Liver (tissue), 3 donors: ENCODE measurements around the gene SPRED1.

Source experiments
- EGR1 ChIP-seq, 2 donors: IDR thresholded peaks; 2 replicates each; pipeline ENCODE4 v1.6.1; 2016 to 2018; ENCODE audit warnings: antibody characterized with exemption in 2 of 2, low read depth in 2 of 2
- FOXA1 ChIP-seq: IDR thresholded peaks from 2 replicates; pipeline ENCODE4 v1.6.1; 2016; ENCODE audit warnings: antibody characterized with exemption
- GABPA ChIP-seq, 2 donors: IDR thresholded peaks in 1 of 2; conservative IDR thresholded peaks in 1 of 2; 2 replicates each; pipeline ENCODE4 v1.6.1; 2016; ENCODE audit warnings: antibody characterized with exemption in 2 of 2, mild to moderate bottlenecking in 1 of 2, moderate library complexity in 1 of 2
- HNF4A ChIP-seq, 2 donors: conservative IDR thresholded peaks; 2 replicates each; pipeline ENCODE4 v1.6.1; 2016; ENCODE audit warnings: antibody characterized with exemption in 2 of 2, mild to moderate bottlenecking in 2 of 2
- JUND ChIP-seq, 2 donors: IDR thresholded peaks; 2 replicates each; pipeline ENCODE4 v1.6.1; 2016; ENCODE audit warnings: antibody characterized with exemption in 2 of 2
- RAD21 ChIP-seq, 2 donors: IDR thresholded peaks; 2 replicates each; pipeline ENCODE4 v1.6.1; 2016; ENCODE audit warnings: antibody characterized with exemption in 2 of 2, mild to moderate bottlenecking in 2 of 2
- SP1 ChIP-seq: IDR thresholded peaks from 2 replicates; pipeline ENCODE4 v1.6.1; 2018; ENCODE audit warnings: antibody characterized with exemption, mild to moderate bottlenecking
- TAF1 ChIP-seq: conservative IDR thresholded peaks from 2 replicates; pipeline ENCODE4 v1.6.1; 2016; ENCODE audit warnings: antibody characterized with exemption, mild to moderate bottlenecking
- YY1 ChIP-seq: IDR thresholded peaks from 2 replicates; pipeline ENCODE4 v1.6.1; 2016; ENCODE audit warnings: antibody characterized with exemption, mild to moderate bottlenecking
- TF ChIP-seq, protein P1 (sequence below): fragments of 150-350 bp; IDR thresholded peaks from 2 replicates; pipeline ENCODE4 v1.5.1; 2017; ENCODE audit warnings: improper control_type of control experiment, low read depth, low read length; ENCODE audit not compliant: missing input control
- TF ChIP-seq, protein P2 (sequence below): IDR thresholded peaks from 2 replicates; pipeline ENCODE4 v1.6.1; 2016; ENCODE audit warnings: antibody characterized with exemption
- TF ChIP-seq, protein P3 (sequence below): IDR thresholded peaks from 2 replicates; pipeline ENCODE4 v1.6.1; 2016; ENCODE audit warnings: antibody characterized with exemption
- TF ChIP-seq, protein P4 (sequence below): IDR thresholded peaks from 2 replicates; pipeline ENCODE4 v1.6.1; 2016; ENCODE audit warnings: antibody characterized with exemption, mild to moderate bottlenecking
- donor health status: healthy.
- donor health status: healthy.

GRCh38 chr15:38354315-38354929 is 101.8 kb downstream of the SPRED1 start:
- TF ChIP-seq YY1 (no peak), JUND (IDR thresholded peaks at IDR 0.05) (no peak), SP1 (no peak), TAF1 (no peak), HNF4A (conservative IDR thresholded peaks at IDR 0.05) (no peak), EGR1 (IDR thresholded peaks at IDR 0.05; ENCODE audit: low read depth in 2 of 2) (no peak), GABPA (IDR thresholded peaks at IDR 0.05 in 1 of 2, conservative IDR thresholded peaks at IDR 0.05 in 1 of 2) (no peak), RAD21 (IDR thresholded peaks at IDR 0.05) (peak; percentile 92 to 96), FOXA1 (no peak)
- TF ChIP-seq, protein P1, sequence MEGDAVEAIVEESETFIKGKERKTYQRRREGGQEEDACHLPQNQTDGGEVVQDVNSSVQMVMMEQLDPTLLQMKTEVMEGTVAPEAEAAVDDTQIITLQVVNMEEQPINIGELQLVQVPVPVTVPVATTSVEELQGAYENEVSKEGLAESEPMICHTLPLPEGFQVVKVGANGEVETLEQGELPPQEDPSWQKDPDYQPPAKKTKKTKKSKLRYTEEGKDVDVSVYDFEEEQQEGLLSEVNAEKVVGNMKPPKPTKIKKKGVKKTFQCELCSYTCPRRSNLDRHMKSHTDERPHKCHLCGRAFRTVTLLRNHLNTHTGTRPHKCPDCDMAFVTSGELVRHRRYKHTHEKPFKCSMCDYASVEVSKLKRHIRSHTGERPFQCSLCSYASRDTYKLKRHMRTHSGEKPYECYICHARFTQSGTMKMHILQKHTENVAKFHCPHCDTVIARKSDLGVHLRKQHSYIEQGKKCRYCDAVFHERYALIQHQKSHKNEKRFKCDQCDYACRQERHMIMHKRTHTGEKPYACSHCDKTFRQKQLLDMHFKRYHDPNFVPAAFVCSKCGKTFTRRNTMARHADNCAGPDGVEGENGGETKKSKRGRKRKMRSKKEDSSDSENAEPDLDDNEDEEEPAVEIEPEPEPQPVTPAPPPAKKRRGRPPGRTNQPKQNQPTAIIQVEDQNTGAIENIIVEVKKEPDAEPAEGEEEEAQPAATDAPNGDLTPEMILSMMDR: peak; percentile 80
- TF ChIP-seq, protein P2, sequence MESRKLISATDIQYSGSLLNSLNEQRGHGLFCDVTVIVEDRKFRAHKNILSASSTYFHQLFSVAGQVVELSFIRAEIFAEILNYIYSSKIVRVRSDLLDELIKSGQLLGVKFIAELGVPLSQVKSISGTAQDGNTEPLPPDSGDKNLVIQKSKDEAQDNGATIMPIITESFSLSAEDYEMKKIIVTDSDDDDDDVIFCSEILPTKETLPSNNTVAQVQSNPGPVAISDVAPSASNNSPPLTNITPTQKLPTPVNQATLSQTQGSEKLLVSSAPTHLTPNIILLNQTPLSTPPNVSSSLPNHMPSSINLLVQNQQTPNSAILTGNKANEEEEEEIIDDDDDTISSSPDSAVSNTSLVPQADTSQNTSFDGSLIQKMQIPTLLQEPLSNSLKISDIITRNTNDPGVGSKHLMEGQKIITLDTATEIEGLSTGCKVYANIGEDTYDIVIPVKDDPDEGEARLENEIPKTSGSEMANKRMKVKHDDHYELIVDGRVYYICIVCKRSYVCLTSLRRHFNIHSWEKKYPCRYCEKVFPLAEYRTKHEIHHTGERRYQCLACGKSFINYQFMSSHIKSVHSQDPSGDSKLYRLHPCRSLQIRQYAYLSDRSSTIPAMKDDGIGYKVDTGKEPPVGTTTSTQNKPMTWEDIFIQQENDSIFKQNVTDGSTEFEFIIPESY: no peak
- TF ChIP-seq, protein P3, sequence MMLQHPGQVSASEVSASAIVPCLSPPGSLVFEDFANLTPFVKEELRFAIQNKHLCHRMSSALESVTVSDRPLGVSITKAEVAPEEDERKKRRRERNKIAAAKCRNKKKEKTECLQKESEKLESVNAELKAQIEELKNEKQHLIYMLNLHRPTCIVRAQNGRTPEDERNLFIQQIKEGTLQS: no peak
- TF ChIP-seq, protein P4, sequence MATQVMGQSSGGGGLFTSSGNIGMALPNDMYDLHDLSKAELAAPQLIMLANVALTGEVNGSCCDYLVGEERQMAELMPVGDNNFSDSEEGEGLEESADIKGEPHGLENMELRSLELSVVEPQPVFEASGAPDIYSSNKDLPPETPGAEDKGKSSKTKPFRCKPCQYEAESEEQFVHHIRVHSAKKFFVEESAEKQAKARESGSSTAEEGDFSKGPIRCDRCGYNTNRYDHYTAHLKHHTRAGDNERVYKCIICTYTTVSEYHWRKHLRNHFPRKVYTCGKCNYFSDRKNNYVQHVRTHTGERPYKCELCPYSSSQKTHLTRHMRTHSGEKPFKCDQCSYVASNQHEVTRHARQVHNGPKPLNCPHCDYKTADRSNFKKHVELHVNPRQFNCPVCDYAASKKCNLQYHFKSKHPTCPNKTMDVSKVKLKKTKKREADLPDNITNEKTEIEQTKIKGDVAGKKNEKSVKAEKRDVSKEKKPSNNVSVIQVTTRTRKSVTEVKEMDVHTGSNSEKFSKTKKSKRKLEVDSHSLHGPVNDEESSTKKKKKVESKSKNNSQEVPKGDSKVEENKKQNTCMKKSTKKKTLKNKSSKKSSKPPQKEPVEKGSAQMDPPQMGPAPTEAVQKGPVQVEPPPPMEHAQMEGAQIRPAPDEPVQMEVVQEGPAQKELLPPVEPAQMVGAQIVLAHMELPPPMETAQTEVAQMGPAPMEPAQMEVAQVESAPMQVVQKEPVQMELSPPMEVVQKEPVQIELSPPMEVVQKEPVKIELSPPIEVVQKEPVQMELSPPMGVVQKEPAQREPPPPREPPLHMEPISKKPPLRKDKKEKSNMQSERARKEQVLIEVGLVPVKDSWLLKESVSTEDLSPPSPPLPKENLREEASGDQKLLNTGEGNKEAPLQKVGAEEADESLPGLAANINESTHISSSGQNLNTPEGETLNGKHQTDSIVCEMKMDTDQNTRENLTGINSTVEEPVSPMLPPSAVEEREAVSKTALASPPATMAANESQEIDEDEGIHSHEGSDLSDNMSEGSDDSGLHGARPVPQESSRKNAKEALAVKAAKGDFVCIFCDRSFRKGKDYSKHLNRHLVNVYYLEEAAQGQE: no peak
